Measurements from ENCODE around the gene FBXL20.

FBXL20 gene

DNA sequence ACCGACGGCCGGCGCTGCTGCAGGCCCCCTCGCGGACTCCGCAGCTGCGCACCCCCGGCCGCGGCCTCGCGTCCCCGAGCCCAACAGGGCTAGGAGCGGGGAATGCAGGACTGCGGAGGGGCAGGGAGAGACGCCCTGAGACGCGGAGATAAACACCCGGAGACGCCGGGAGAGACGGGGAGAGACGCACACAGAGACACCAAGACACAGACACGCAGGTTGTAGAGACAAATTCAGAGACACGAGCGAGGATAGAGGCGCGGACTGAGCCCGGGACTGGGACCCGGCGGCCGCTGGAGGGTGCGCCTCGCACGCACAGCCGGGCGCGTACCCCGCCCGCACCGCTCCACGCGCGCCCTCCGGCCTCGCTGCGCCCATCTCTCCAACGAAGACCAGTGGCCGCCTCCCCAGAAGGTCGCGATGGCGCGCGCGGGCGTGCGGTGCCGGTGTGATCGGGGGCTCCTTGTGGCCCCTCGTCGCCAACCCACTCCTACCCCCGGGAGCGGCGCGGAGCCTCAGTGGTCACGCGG, 176.6 kb downstream of the FBXL20 start:
- TF ChIP-seq TAF1 (IDR thresholded peaks at IDR 0.05; ENCODE audit: borderline replicate concordance, insufficient read depth, low read length) (no peak), FOXP2 (optimal IDR thresholded peaks at IDR 0.05; ENCODE audit: borderline replicate concordance, extremely low read depth, extremely low read length, insufficient read depth) (no peak), POLR2AphosphoS5 (IDR thresholded peaks at IDR 0.05; ENCODE audit: low read depth, low read length) (no peak), SIN3A (IDR thresholded peaks at IDR 0.05; ENCODE audit: borderline replicate concordance, insufficient read depth, low read length) (no peak)
- TF ChIP-seq, protein P1, sequence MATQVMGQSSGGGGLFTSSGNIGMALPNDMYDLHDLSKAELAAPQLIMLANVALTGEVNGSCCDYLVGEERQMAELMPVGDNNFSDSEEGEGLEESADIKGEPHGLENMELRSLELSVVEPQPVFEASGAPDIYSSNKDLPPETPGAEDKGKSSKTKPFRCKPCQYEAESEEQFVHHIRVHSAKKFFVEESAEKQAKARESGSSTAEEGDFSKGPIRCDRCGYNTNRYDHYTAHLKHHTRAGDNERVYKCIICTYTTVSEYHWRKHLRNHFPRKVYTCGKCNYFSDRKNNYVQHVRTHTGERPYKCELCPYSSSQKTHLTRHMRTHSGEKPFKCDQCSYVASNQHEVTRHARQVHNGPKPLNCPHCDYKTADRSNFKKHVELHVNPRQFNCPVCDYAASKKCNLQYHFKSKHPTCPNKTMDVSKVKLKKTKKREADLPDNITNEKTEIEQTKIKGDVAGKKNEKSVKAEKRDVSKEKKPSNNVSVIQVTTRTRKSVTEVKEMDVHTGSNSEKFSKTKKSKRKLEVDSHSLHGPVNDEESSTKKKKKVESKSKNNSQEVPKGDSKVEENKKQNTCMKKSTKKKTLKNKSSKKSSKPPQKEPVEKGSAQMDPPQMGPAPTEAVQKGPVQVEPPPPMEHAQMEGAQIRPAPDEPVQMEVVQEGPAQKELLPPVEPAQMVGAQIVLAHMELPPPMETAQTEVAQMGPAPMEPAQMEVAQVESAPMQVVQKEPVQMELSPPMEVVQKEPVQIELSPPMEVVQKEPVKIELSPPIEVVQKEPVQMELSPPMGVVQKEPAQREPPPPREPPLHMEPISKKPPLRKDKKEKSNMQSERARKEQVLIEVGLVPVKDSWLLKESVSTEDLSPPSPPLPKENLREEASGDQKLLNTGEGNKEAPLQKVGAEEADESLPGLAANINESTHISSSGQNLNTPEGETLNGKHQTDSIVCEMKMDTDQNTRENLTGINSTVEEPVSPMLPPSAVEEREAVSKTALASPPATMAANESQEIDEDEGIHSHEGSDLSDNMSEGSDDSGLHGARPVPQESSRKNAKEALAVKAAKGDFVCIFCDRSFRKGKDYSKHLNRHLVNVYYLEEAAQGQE (IDR thresholded peaks at IDR 0.05; ENCODE audit: insufficient read depth in 1 of 2, low read depth in 2 of 2, low read length in 2 of 2) = no peak

- TF ChIP-seq POLR2AphosphoS5 (IDR thresholded peaks at IDR 0.05; ENCODE audit: low read depth, low read length) (no peak), FOXP2 (optimal IDR thresholded peaks at IDR 0.05; ENCODE audit: borderline replicate concordance, extremely low read depth, extremely low read length, insufficient read depth) (no peak), TAF1 (IDR thresholded peaks at IDR 0.05; ENCODE audit: borderline replicate concordance, insufficient read depth, low read length) (no peak), SIN3A (IDR thresholded peaks at IDR 0.05; ENCODE audit: borderline replicate concordance, insufficient read depth, low read length) (no peak)
- TF ChIP-seq, protein P1 (IDR thresholded peaks at IDR 0.05; ENCODE audit: insufficient read depth in 1 of 2, low read depth in 2 of 2, low read length in 2 of 2) = no peak
Measured at GRCh38 chr17:39223907-39224777, 177.3 kb downstream of the FBXL20 start.

DNA sequence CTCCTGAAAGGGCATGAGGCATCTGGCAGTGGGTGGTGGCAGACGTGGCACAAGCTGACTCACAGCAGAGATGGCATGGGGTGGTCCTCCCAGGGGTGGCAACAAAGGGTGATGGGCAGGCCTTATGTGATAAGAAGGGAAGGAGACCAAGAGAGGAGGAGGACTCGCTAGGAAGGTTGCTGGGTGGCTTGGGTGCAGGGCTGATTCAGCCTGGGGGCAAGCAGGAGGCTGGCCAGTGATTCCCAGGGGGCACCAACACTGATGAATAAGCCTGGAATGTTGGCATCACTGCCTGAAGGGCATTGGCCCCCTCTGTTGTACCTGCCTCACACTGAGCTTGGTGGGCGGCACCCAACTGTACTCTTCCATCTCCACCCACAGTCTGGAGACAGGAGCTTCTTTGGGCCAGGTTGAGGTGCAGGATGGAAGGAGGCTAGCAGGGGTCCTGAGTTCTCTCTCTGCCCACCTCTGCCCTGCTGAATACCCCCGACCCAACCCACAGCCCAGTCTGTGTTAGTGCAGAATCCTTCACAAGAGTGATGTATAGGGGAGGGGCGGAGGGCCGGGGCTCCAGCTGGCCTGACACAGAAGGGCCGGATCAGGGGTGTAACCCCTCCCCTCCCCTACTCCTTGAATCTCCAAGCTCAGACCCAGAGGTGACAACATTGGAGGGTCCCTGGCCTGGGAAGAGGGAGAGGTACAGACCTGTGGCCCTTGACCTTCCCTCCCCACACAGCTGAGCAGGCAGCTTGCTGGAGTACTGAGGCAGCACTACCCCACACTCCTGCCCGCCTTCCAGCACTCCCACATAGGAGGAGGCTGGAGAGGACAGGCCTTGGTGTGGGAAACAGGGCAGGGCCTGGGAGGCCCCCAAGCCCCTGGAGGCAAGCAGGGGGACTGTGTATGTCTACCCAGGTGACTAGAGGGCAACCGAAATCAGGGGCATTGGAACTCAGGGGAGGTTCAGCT, 178.3 kb downstream of the FBXL20 start:
- TF ChIP-seq SIN3A (IDR thresholded peaks at IDR 0.05; ENCODE audit: borderline replicate concordance, insufficient read depth, low read length) (no peak), TAF1 (IDR thresholded peaks at IDR 0.05; ENCODE audit: borderline replicate concordance, insufficient read depth, low read length) (no peak), FOXP2 (optimal IDR thresholded peaks at IDR 0.05; ENCODE audit: borderline replicate concordance, extremely low read depth, extremely low read length, insufficient read depth) (no peak), POLR2AphosphoS5 (IDR thresholded peaks at IDR 0.05; ENCODE audit: low read depth, low read length) (no peak)
- TF ChIP-seq, protein P1 (IDR thresholded peaks at IDR 0.05; ENCODE audit: insufficient read depth in 1 of 2, low read depth in 2 of 2, low read length in 2 of 2) = no peak

GRCh38 chr17:39222151-39222550, 179.3 kb downstream of the FBXL20 start:
- no peak for TF ChIP-seq SIN3A (IDR thresholded peaks at IDR 0.05; ENCODE audit: borderline replicate concordance, insufficient read depth, low read length)
- no peak for TF ChIP-seq TAF1 (IDR thresholded peaks at IDR 0.05; ENCODE audit: borderline replicate concordance, insufficient read depth, low read length)
- TF ChIP-seq, protein P1 (IDR thresholded peaks at IDR 0.05; ENCODE audit: insufficient read depth in 1 of 2, low read depth in 2 of 2, low read length in 2 of 2) = no peak

Data from PFSK-1 (cell line).